GM21825 (cell line): ENCODE data around the gene KLHDC2.
"Not testable (repeated sequence)": the region's sequence is repeated elsewhere in the genome, so short reads cannot be mapped to it uniquely, and the experiment has no call there.

Source experiments
- ATAC-seq: cut with Tn5 transposase; IDR thresholded peaks from one replicate; pipeline ENCODE4 v1.9.1; 2021; ENCODE audit warnings: mild to moderate bottlenecking, moderate library complexity; ENCODE audit not compliant: unreplicated experiment

The KLHDC2 gene

DNA sequence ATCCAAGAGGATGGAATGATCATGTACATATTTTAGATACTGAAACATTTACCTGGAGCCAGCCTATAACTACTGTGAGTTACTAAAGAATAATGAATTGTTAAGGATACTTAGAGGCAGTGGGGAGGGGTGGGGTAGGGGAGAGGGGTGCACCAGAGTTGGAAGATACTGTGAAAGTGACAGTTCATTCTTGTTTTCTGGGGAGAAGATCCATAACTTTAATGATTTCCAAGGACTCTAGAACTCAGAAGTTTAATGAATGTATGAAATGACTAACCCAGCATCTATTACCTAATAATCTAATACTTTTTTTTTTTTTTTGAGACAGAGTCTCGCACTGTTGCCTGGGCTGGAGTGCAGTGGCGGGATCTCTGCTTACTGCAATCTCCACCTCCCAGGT is 10.5 kb downstream of the KLHDC2 start:
- no peak for ATAC-seq

DNA sequence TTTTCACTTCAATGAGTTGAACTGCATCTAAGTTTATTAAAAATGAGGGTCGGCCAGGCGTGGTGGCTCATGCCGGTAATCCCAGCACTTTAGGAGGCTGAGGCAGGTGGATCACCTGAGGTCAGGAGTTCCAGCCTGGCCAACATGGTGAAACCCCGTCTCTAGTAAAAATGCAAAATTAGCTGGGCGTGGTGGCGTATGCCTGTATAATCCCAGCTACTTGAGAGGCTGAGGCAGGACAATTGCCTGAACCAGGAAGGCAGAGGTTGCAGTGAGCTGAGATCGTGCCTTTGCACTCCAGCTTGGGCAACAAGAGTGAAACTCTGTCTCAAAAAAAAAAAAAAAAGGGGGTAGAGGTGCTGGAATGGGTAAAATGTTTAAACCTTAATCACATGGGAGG is 13.1 kb downstream of the KLHDC2 start:
- ATAC-seq, result not testable (repeated sequence)

- no peak for ATAC-seq
These were observed 15.6 kb downstream of the KLHDC2 start for GRCh38 chr14:49783394-49784014.

DNA sequence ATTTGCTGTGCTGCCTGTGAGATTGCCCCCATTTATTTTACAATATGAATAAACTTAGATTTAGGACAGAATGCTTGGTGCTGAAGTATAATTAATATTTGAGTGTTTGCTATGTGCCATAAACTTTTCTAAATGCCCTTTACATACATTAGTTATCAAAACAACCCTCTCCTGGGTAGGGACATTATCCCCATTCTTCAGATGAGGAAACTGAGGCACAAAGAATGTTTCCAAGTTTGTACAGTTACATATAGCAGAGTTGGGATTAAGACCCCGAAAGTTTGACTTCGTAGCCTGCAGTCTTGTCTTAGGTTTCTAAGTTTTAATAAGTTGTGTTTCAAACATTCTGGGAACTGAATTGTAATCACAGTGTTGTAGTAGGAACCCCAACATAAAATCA is 18.4 kb downstream of the KLHDC2 start:
- no peak for ATAC-seq

- no peak for ATAC-seq
These were observed 24.7 kb downstream of the KLHDC2 start for GRCh38 chr14:49792618-49793017.

- no peak for ATAC-seq
These were observed 28.1 kb downstream of the KLHDC2 start for GRCh38 chr14:49796025-49796424.

DNA sequence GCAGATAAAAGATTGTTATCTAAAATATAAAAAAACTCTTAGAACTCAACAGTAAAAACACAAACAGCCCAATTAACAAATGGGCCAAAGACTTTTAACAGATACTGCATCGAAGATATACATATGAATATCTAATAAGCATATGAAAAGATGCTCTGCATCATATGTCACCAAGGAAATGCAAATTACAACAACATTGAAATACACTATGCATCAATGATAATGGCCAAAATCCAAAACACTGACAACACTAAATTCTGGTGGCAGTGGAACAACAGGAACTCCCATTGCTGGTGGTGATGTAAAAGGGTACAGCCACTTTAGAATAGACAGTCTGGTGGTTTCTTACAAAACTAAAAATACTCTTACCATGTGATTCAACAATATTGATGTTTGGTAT is 40.8 kb downstream of the KLHDC2 start:
- no peak for ATAC-seq

DNA sequence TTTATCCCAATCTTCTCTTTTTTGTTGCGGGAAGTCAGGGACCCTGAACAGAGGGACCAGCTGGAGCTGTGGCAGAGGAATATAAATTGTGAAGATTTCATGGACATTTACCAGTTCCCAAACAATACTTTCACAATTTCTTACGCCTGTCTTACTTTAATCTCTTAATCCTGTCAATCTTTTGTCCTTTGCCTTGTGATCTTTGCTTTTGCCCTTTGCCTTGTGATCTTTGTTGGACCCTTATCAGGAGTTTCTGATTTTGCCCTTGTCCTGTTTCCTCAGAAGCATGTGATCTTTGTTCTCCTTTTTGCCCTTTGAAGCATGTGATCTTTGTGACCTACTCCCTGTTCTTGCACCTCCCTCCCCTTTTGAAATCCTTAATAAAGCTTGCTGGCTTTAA is 48.2 kb downstream of the KLHDC2 start:
- not testable (repeated sequence) for ATAC-seq

DNA sequence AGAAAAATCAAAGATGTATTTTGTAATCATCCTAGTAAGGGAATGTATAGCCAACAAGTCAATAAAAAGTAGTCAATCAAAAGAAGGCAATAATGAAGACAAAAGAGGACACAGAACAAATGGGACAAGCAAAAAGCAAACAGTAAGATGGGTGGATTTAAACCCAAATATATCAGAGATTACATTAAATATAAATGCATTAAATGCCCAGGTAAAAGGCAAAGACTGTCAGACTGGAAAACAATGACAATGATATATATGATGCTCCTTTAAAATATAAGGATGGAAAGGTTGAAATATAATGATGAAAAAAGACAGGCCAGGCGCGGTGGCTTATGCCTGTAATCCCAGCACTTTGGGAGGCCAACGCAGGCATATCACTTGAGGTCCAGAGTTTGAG is 48.9 kb downstream of the KLHDC2 start:
- ATAC-seq, result no peak

DNA sequence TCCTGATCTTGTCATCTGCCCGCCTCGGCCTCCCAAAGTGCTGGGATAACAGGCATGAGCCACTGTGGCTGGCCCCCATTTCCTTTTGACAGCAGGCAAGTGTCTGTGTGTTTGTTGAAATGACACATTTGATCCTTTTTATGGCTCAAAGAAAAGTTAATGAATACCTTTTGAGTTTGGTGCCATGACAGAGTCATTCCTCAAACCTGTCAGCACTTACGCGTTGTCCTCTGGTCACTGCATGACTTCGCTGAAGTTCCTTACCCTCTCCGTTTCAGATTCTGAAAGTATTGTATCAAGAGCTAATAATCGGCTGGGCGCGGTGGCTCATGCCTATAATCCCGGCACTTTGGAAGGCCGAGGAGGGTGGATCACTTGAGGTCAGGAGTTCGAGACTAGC is 52.2 kb downstream of the KLHDC2 start:
- ATAC-seq, result no peak

- ATAC-seq, result no peak
These were observed 60.7 kb downstream of the KLHDC2 start for GRCh38 chr14:49828640-49829039.
